Activated CD4-positive, alpha-beta memory T cell treated with anti-CD3 and anti-CD28 coated beads, Interleukin-2, amount 10 ng/mL, durations not matched to agents 7 days and 5 days (primary cell): ENCODE measurements around the gene ARHGAP31. TPM values are rescaled to one million over a fixed set of nuclear protein-coding genes. Genes with fewer than 3 reads are reported as not detected.
"Not testable (repeated sequence)": the region's sequence is repeated elsewhere in the genome, so short reads cannot be mapped to it uniquely, and the experiment has no call there.

Experiments used
- CTCF ChIA-PET: fragments of 350-600 bp; sonication (Branson Sonifier 250); formaldehyde crosslinking; loops from one replicate; lab custom pipeline; 2021; ENCODE audit warnings: antibody characterized with exemption, inconsistent platforms; lab: Charles Lee
- POLR2A ChIA-PET: fragments of 350-600 bp; sonication (Branson Sonifier 250); formaldehyde crosslinking; loops from one replicate; lab custom pipeline; 2021; ENCODE audit warnings: antibody characterized with exemption; lab: Charles Lee
- DNase-seq: peaks from one replicate; pipeline ENCODE4 v3.0.0-alpha.2; 2020
- H3K27ac Mint-ChIP-seq: one replicate; pipeline ENCODE4 v1.8.0; 2021; ENCODE audit warnings: mild to moderate bottlenecking, mixed read lengths
- H3K27me3 Mint-ChIP-seq: one replicate; pipeline ENCODE4 v1.8.0; 2021; ENCODE audit warnings: mixed read lengths
- H3K36me3 Mint-ChIP-seq: one replicate; pipeline ENCODE4 v1.8.0; 2021; ENCODE audit warnings: low read depth, mixed read lengths
- H3K4me1 Mint-ChIP-seq: one replicate; pipeline ENCODE4 v1.8.0; 2021; ENCODE audit warnings: mixed read lengths
- H3K4me3 Mint-ChIP-seq: one replicate; pipeline ENCODE4 v1.8.0; 2021; ENCODE audit warnings: mild to moderate bottlenecking, mixed read lengths
- H3K9me3 Mint-ChIP-seq: one replicate; pipeline ENCODE4 v1.8.0; 2021; ENCODE audit warnings: mixed read lengths
- total RNA-seq, 2 experiments: library from RNA; stranded (reverse); gene quantifications; one replicate each; pipeline ENCODE4 v1.2.3, GENCODE V29; 2021

ARHGAP31 gene
- total RNA-seq, 2 experiments from 2014 or later: 3.7 to 4.5 TPM

DNA sequence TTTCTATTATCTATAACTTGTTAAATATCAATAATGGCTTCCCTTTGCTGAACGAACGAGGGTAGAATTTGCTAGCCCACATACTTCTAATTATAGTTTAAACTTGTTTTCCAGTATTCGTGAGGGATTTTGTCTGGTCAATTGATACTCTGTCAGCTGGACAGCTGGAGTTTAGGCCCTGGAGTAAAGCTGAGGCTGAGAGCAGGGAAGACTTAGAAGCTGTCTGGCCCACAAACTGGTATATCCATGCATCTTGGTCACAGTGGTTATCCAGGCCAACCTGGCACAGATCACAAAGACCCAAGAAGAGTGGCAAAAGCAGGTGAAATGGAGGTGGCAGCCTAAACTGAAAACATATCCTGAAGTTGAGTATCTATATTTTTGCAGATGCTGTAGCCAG, 19.3 kb downstream of the ARHGAP31 start:
- Mint-ChIP-seq H3K4me3 (no peak overlapping the region), H3K27me3 (no peaks in the 10 kb centered on the region), H3K27ac (no peak overlapping the region), H3K36me3 (no peaks in the 10 kb centered on the region), H3K4me1 (peaks cover 10% of the 10 kb centered on the region), H3K9me3 (no peaks in the 10 kb centered on the region)
- no peak for DNase-seq
- ChIA-PET POLR2A (no interaction called here), CTCF (no interaction called here)

DNA sequence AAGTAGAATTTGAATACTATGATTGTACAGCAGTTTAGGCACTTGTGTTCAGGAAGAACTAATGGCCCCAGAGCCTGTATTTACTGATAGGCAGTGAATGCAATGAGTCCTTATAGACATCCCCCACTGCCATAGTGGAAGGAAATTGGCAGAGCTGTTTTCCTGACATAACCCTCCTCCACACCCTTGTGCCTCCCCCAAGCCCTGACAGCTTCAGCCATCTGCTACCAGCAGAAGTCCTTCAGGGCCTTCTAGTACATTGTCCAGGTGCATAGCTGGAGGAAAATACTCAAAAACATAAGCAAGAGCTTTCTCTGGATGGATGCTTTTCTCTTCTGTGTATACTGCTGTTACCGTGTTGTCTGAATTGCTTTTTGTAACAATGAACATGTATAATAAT, 20.6 kb downstream of the ARHGAP31 start:
- Mint-ChIP-seq H3K27me3 (peaks cover 2% of the 10 kb centered on the region), H3K9me3 (no peaks in the 10 kb centered on the region), H3K36me3 (no peaks in the 10 kb centered on the region), H3K4me3 (no peak overlapping the region), H3K27ac (no peak overlapping the region), H3K4me1 (peaks cover 10% of the 10 kb centered on the region)
- ChIA-PET POLR2A (no interaction called here), CTCF (no interaction called here)
- DNase-seq: no peak

- ChIA-PET CTCF (no interaction called here), POLR2A (interaction anchor here (1.0 kb wide), 2 partner anchors 14 to 22 kb away, joined by 3 to 4 read pairs; partner anchors contain the start of gene ARHGAP31)
- no peaks in the 10 kb centered on the region for H3K9me3 Mint-ChIP-seq
- H3K4me3 Mint-ChIP-seq: no peak overlapping the region
- peaks cover 10% of the 10 kb centered on the region for H3K4me1 Mint-ChIP-seq
- no peak overlapping the region for H3K27ac Mint-ChIP-seq
- peaks cover 6% of the 10 kb centered on the region for H3K27me3 Mint-ChIP-seq
- DNase-seq: no peak
- H3K36me3 Mint-ChIP-seq: no peaks in the 10 kb centered on the region
Observed at GRCh38 chr3:119315600-119316312, 21.6 kb downstream of the ARHGAP31 start.

GRCh38 chr3:119316313-119316670, 22.1 kb downstream of the ARHGAP31 start:
- CTCF ChIA-PET: no interaction called here
- H3K4me1 Mint-ChIP-seq: peaks cover 9% of the 10 kb centered on the region
- no peak overlapping the region for H3K4me3 Mint-ChIP-seq
- no peak overlapping the region for H3K27ac Mint-ChIP-seq
- no peak for DNase-seq
- H3K27me3 Mint-ChIP-seq: peaks cover 9% of the 10 kb centered on the region
- POLR2A ChIA-PET: interaction anchor here (1.0 kb wide), 2 partner anchors 15 to 22 kb away, joined by 3 to 4 read pairs; partner anchors contain the start of gene ARHGAP31
- no peaks in the 10 kb centered on the region for H3K36me3 Mint-ChIP-seq
- no peaks in the 10 kb centered on the region for H3K9me3 Mint-ChIP-seq

- CTCF ChIA-PET: no interaction called here
- no peaks in the 10 kb centered on the region for H3K9me3 Mint-ChIP-seq
- no peak overlapping the region for H3K27ac Mint-ChIP-seq
- H3K36me3 Mint-ChIP-seq: no peaks in the 10 kb centered on the region
- POLR2A ChIA-PET: interaction anchor here (0.7 kb wide), 1 partner anchor 9 kb away, joined by 3 read pairs; no protein-coding TSS in a partner anchor
- no peak for DNase-seq
- peaks cover 9% of the 10 kb centered on the region for H3K27me3 Mint-ChIP-seq
- H3K4me1 Mint-ChIP-seq: peaks cover 13% of the 10 kb centered on the region
- no peak overlapping the region for H3K4me3 Mint-ChIP-seq
Observed at GRCh38 chr3:119318876-119319275, 24.7 kb downstream of the ARHGAP31 start.

DNA sequence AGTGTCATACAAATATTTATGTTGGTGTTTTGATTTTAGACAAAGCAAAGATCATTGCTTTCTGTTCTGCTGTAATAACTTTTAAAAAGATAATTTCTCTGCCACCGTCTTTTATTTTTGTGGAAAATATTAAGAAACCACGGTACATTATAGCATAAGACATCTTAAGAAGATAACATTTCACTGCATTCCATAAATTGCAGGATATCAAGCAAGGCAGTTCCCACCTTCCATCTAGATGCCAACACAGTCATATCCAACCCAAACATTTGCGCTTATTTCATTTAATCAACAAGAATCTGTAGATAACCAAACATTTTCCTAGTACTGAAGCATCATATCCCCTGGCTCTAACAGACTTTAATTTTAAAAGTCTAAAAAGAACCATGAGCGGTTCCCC, 25.1 kb downstream of the ARHGAP31 start:
- H3K4me1 Mint-ChIP-seq: peaks cover 17% of the 10 kb centered on the region
- no peak overlapping the region for H3K27ac Mint-ChIP-seq
- DNase-seq: no peak
- H3K36me3 Mint-ChIP-seq: no peaks in the 10 kb centered on the region
- H3K9me3 Mint-ChIP-seq: no peaks in the 10 kb centered on the region
- peaks cover 12% of the 10 kb centered on the region for H3K27me3 Mint-ChIP-seq
- POLR2A ChIA-PET: no interaction called here
- no peak overlapping the region for H3K4me3 Mint-ChIP-seq
- CTCF ChIA-PET: no interaction called here

- POLR2A ChIA-PET, H3K27ac Mint-ChIP-seq, H3K4me3 Mint-ChIP-seq, CTCF ChIA-PET, H3K36me3 Mint-ChIP-seq, H3K9me3 Mint-ChIP-seq, DNase-seq: not testable (repeated sequence)
- Mint-ChIP-seq H3K4me1 (peaks cover 19% of the 10 kb centered on the region), H3K27me3 (peaks cover 20% of the 10 kb centered on the region)
Observed at GRCh38 chr3:119320785-119321184, 26.6 kb downstream of the ARHGAP31 start.

GRCh38 chr3:119322021-119322834, 28.0 kb downstream of the ARHGAP31 start:
- Mint-ChIP-seq H3K27ac (peak overlapping the region; percentile 73), H3K36me3 (no peaks in the 10 kb centered on the region), H3K4me3 (peak overlapping the region; percentile 62), H3K9me3 (no peaks in the 10 kb centered on the region), H3K4me1 (peaks cover 19% of the 10 kb centered on the region), H3K27me3 (peaks cover 24% of the 10 kb centered on the region)
- ChIA-PET CTCF (interaction anchor here (1.0 to 2.2 kb wide), 4 partner anchors 17 to 81 kb away, joined by 3 to 7 read pairs (median 4); partner anchors contain the start of gene B4GALT4), POLR2A (interaction anchor here (0.6 to 2.3 kb wide), 15 partner anchors 11 to 773 kb away, joined by 3 to 60 read pairs (median 4); partner anchors contain the start of genes ARHGAP31, COX17, TIMMDC1 and TMEM39A)
- no peak for DNase-seq

DNA sequence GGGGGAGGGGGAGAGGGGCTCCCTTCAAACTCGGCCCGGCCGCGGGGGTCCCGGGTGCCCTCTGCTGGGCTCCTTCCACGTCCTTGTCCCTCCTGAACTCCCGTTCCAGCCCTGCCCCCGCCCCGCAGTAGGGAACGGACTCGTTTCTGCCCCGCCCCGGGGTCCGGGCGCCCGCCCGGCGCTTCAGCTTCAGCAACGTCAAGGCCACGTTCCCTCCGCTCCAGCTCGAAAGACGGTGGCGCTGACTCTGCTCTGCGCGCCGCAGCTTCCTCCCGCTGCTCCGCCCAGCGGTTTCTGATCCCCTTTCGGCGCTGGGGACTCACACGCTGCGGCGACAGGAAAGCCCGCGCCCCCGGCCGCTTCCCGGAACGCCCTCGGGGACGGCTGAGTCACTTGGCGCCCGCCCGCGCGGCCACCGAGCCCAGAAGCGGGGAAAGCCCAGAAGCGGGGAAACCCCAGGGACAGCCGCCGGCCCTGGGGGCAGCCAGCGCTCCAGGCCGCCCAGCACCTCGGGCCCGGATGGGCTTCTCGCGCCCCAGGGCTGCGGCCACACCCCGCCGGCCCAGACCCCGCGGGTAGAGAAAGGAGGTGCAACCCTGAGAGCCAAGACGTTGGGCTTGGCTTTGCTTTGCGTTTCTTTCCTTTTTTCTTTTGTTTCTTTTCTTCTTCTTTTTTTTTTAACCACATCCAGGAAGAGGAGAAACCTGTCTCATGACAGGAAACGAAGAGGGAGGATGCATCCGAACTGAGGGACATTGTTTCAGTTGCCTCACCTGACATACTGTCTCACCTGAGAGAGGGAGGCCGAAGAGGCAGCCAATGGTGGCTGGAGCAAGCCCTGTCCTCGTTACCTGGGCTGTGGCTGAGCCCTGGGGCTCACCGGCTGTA, 28.9 kb downstream of the ARHGAP31 start:
- ChIA-PET CTCF (interaction anchor here (1.0 to 2.2 kb wide), 4 partner anchors 16 to 82 kb away, joined by 3 to 7 read pairs (median 4); partner anchors contain the start of gene B4GALT4), POLR2A (interaction anchor here (0.6 to 2.3 kb wide), 13 partner anchors 10 to 772 kb away, joined by 3 to 60 read pairs (median 4); partner anchors contain the start of genes ARHGAP31, COX17, TIMMDC1 and TMEM39A)
- no peaks in the 10 kb centered on the region for H3K9me3 Mint-ChIP-seq
- peak overlapping the region; percentile 69 for H3K27ac Mint-ChIP-seq
- H3K4me3 Mint-ChIP-seq: peak overlapping the region; percentile 68
- H3K36me3 Mint-ChIP-seq: no peaks in the 10 kb centered on the region
- peaks cover 19% of the 10 kb centered on the region for H3K4me1 Mint-ChIP-seq
- peaks cover 25% of the 10 kb centered on the region for H3K27me3 Mint-ChIP-seq
- peak; percentile 93 for DNase-seq

GRCh38 chr3:119323723-119324085, 29.5 kb downstream of the ARHGAP31 start:
- no peak for DNase-seq
- H3K4me1 Mint-ChIP-seq: peaks cover 19% of the 10 kb centered on the region
- no peaks in the 10 kb centered on the region for H3K9me3 Mint-ChIP-seq
- POLR2A ChIA-PET: no interaction called here
- CTCF ChIA-PET: no interaction called here
- H3K27me3 Mint-ChIP-seq: peaks cover 27% of the 10 kb centered on the region
- peak overlapping the region; percentile 67 for H3K27ac Mint-ChIP-seq
- H3K36me3 Mint-ChIP-seq: no peaks in the 10 kb centered on the region
- peak overlapping the region; percentile 68 for H3K4me3 Mint-ChIP-seq

- no peaks in the 10 kb centered on the region for H3K36me3 Mint-ChIP-seq
- POLR2A ChIA-PET: interaction anchor here (0.6 kb wide), 1 partner anchor 616 kb away, joined by 3 read pairs; no protein-coding TSS in a partner anchor
- CTCF ChIA-PET: no interaction called here
- H3K27me3 Mint-ChIP-seq: peaks cover 25% of the 10 kb centered on the region
- no peak overlapping the region for H3K27ac Mint-ChIP-seq
- H3K4me3 Mint-ChIP-seq: no peak overlapping the region
- no peak for DNase-seq
- H3K9me3 Mint-ChIP-seq: no peaks in the 10 kb centered on the region
- peaks cover 19% of the 10 kb centered on the region for H3K4me1 Mint-ChIP-seq
Observed at GRCh38 chr3:119324899-119325298, 30.7 kb downstream of the ARHGAP31 start.

- POLR2A ChIA-PET: interaction anchor here (0.6 kb wide), 1 partner anchor 8 kb away, joined by 3 read pairs; no protein-coding TSS in a partner anchor
- Mint-ChIP-seq H3K4me1 (peaks cover 18% of the 10 kb centered on the region), H3K27me3 (peaks cover 18% of the 10 kb centered on the region), H3K36me3 (peaks cover 3% of the 10 kb centered on the region), H3K9me3 (no peaks in the 10 kb centered on the region), H3K4me3 (no peak overlapping the region), H3K27ac (no peak overlapping the region)
- no peak for DNase-seq
- CTCF ChIA-PET: no interaction called here
Observed at GRCh38 chr3:119326976-119327375, 32.8 kb downstream of the ARHGAP31 start.
